NCI-H1694 treated with DMSO at 0.1 percent for 48 hours (cell line): ENCODE measurements around the gene BMPR1B.
"Not testable (repeated sequence)": the region's sequence is repeated elsewhere in the genome, so short reads cannot be mapped to it uniquely, and the experiment has no call there.

ENCODE experiments used
- DNase-seq: peaks from one replicate; lab custom pipeline; 2025; lab: John Stamatoyannopoulos, UW

BMPR1B gene

GRCh38 chr4:95091272-95091671 is 333.5 kb downstream of the BMPR1B start:
- DNase-seq, result no peak

GRCh38 chr4:95092766-95093165 is 335.0 kb downstream of the BMPR1B start:
- no peak for DNase-seq

- DNase-seq, result no peak
These were observed 335.7 kb downstream of the BMPR1B start for GRCh38 chr4:95093460-95093859.

GRCh38 chr4:95093936-95094929 is 336.5 kb downstream of the BMPR1B start:
- DNase-seq, result no peak

GRCh38 chr4:95095348-95095974 is 337.7 kb downstream of the BMPR1B start:
- DNase-seq, result no peak

- DNase-seq, result no peak
These were observed 344.5 kb downstream of the BMPR1B start for GRCh38 chr4:95102162-95102790.

- no peak for DNase-seq
These were observed 347.4 kb downstream of the BMPR1B start for GRCh38 chr4:95105112-95105511.

- DNase-seq, result no peak
These were observed 348.2 kb downstream of the BMPR1B start for GRCh38 chr4:95105983-95106382.

- DNase-seq, result no peak
These were observed 348.7 kb downstream of the BMPR1B start for GRCh38 chr4:95106408-95106928.

GRCh38 chr4:95107004-95107403 is 349.2 kb downstream of the BMPR1B start:
- no peak for DNase-seq

- DNase-seq, result no peak
These were observed 349.9 kb downstream of the BMPR1B start for GRCh38 chr4:95107635-95108034.

GRCh38 chr4:95108883-95109421 is 351.2 kb downstream of the BMPR1B start:
- DNase-seq, result no peak

- DNase-seq, result no peak
These were observed 356.8 kb downstream of the BMPR1B start for GRCh38 chr4:95114521-95114920.

- no peak for DNase-seq
These were observed 360.7 kb downstream of the BMPR1B start for GRCh38 chr4:95118497-95118896.

GRCh38 chr4:95120456-95120855 is 362.7 kb downstream of the BMPR1B start:
- no peak for DNase-seq

- no peak for DNase-seq
These were observed 364.2 kb downstream of the BMPR1B start for GRCh38 chr4:95122001-95122400.

- no peak for DNase-seq
These were observed 367.2 kb downstream of the BMPR1B start for GRCh38 chr4:95124906-95125504.

- no peak for DNase-seq
These were observed 371.3 kb downstream of the BMPR1B start for GRCh38 chr4:95129031-95129430.

GRCh38 chr4:95129821-95130311 is 372.1 kb downstream of the BMPR1B start:
- no peak for DNase-seq

GRCh38 chr4:95134016-95134415 is 376.3 kb downstream of the BMPR1B start:
- DNase-seq, result not testable (repeated sequence)

GRCh38 chr4:95139424-95139823 is 381.7 kb downstream of the BMPR1B start:
- DNase-seq, result not testable (repeated sequence)

GRCh38 chr4:95141361-95141760 is 383.6 kb downstream of the BMPR1B start:
- DNase-seq, result no peak
